ENCODE data around the gene TMEM225B. TPM values are rescaled to one million over a fixed set of nuclear protein-coding genes. Genes with fewer than 3 reads are reported as not detected.

Gene TMEM225B
- total RNA-seq, 1 experiment from 2014 or later, result 1.3 TPM

GRCh38 chr7:99559175-99559915 is 38.7 kb upstream of the TMEM225B start:
- no TSS peak for BruUV-seq (replicated peaks)
- no peak for TF ChIP-seq EZH2 (IDR thresholded peaks at IDR 0.05; ENCODE audit: borderline replicate concordance, low read depth, low read length, poor library complexity, severe bottlenecking)
- no peak for TF ChIP-seq CTCF (conservative IDR thresholded peaks at IDR 0.05; ENCODE audit: low read depth, low read length)
- ChIA-PET POLR2A (ENCODE audit: low non-redundant PET) (interaction anchor here (0.5 kb wide), 1 partner anchor 20 kb away, joined by 3 read pairs; no protein-coding TSS in a partner anchor), CTCF (no interaction called here)
- H3K27ac ChIP-seq (ENCODE audit: low read depth, low read length, poor library complexity, severe bottlenecking), result peak overlapping the region; percentile 97
- intact Hi-C loops (cut with micrococcal nuclease; ENCODE audit: unreplicated experiment), result no loop called here
- peak overlapping the region; percentile 98 for H3K4me3 ChIP-seq (ENCODE audit: low read depth, low read length, poor library complexity, severe bottlenecking)
- peak; percentile 36 for DNase-seq (ENCODE audit: low spot score)
- peaks cover 3% of the 10 kb centered on the region for H3K4me1 ChIP-seq (ENCODE audit: insufficient read depth, low read length, poor library complexity, severe bottlenecking)
- H3K9me3 ChIP-seq (ENCODE audit: low read depth, low read length, poor library complexity, severe bottlenecking), result no peaks in the 10 kb centered on the region
- no peaks in the 10 kb centered on the region for H3K27me3 ChIP-seq (replicated peaks; ENCODE audit: insufficient read depth, low read depth, low read length, poor library complexity)
- H3K36me3 ChIP-seq (ENCODE audit: insufficient read depth, low read length, poor library complexity, severe bottlenecking), result peaks cover 48% of the 10 kb centered on the region

DNA sequence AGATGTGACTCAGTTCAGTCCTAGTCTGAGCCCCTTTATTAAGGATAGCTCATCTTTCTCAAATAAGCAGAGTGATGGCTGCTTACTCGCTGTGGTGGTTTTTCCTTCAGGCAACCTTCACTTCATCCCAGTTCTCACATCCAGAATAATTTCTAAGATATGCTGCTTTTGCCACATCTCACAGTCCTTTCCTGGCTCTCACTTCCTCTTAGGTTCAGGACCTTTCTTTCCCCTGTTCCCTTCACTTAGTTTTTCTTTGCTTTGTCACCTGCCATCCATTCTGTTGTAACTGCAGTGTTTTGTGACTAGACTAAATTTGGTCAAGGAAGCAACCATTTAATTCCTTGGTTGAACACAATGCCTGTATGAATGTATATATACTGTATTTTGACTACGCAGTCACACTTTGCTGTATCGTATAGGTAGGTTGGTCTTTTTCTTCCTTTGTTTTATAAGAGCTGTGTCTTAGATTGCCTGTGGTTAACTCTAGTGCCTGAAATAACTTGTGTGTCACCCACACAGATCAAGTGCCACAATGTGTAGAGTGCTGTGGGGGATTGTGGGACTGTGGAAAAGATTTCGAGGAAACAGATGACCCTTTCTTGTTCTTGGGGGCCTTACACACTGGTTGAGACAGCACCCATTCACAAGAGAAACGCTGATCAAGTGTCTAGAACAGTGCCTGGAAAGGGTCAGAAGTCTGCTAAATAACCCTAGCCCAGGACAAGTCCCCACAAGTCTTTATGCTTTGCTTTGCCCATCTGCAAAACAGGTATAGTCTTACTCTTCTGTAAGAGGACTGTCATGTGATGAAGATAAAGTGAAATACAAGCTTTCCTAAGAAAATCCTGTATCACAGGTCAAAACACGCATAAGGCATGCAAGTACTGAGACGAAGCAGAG is 37.0 kb upstream of the TMEM225B start:
- no TSS peak for BruUV-seq (replicated peaks)
- CTCF ChIA-PET, result interaction anchor here (0.6 kb wide), 1 partner anchor 71 kb away, joined by 3 read pairs; no protein-coding TSS in a partner anchor
- peaks cover 61% of the 10 kb centered on the region for H3K36me3 ChIP-seq (ENCODE audit: insufficient read depth, low read length, poor library complexity, severe bottlenecking)
- TF ChIP-seq EZH2 (IDR thresholded peaks at IDR 0.05; ENCODE audit: borderline replicate concordance, low read depth, low read length, poor library complexity, severe bottlenecking) (no peak), CTCF (conservative IDR thresholded peaks at IDR 0.05; ENCODE audit: low read depth, low read length) (no peak)
- no peaks in the 10 kb centered on the region for H3K27me3 ChIP-seq (replicated peaks; ENCODE audit: insufficient read depth, low read depth, low read length, poor library complexity)
- H3K4me3 ChIP-seq (ENCODE audit: low read depth, low read length, poor library complexity, severe bottlenecking), result no peak overlapping the region
- H3K9me3 ChIP-seq (ENCODE audit: low read depth, low read length, poor library complexity, severe bottlenecking), result no peaks in the 10 kb centered on the region
- intact Hi-C loops (cut with micrococcal nuclease; ENCODE audit: unreplicated experiment), result no loop called here
- H3K4me1 ChIP-seq (ENCODE audit: insufficient read depth, low read length, poor library complexity, severe bottlenecking), result peaks cover 3% of the 10 kb centered on the region
- DNase-seq (ENCODE audit: low spot score), result no peak
- POLR2A ChIA-PET (ENCODE audit: low non-redundant PET), result no interaction called here
- H3K27ac ChIP-seq (ENCODE audit: low read depth, low read length, poor library complexity, severe bottlenecking), result no peak overlapping the region

GRCh38 chr7:99561737-99562051 is 36.4 kb upstream of the TMEM225B start:
- Histone ChIP-seq H3K4me3 (ENCODE audit: low read depth, low read length, poor library complexity, severe bottlenecking) (no peak overlapping the region), H3K27ac (ENCODE audit: low read depth, low read length, poor library complexity, severe bottlenecking) (no peak overlapping the region), H3K4me1 (ENCODE audit: insufficient read depth, low read length, poor library complexity, severe bottlenecking) (peaks cover 3% of the 10 kb centered on the region), H3K36me3 (ENCODE audit: insufficient read depth, low read length, poor library complexity, severe bottlenecking) (peaks cover 61% of the 10 kb centered on the region), H3K27me3 (replicated peaks; ENCODE audit: insufficient read depth, low read depth, low read length, poor library complexity) (no peaks in the 10 kb centered on the region), H3K9me3 (ENCODE audit: low read depth, low read length, poor library complexity, severe bottlenecking) (no peaks in the 10 kb centered on the region)
- ChIA-PET POLR2A (ENCODE audit: low non-redundant PET) (no interaction called here), CTCF (interaction anchor here (0.6 kb wide), 1 partner anchor 70 kb away, joined by 3 read pairs; no protein-coding TSS in a partner anchor)
- intact Hi-C loops (cut with micrococcal nuclease; ENCODE audit: unreplicated experiment), result no loop called here
- DNase-seq (ENCODE audit: low spot score), result no peak
- no peak for TF ChIP-seq CTCF (conservative IDR thresholded peaks at IDR 0.05; ENCODE audit: low read depth, low read length)
- TF ChIP-seq EZH2 (IDR thresholded peaks at IDR 0.05; ENCODE audit: borderline replicate concordance, low read depth, low read length, poor library complexity, severe bottlenecking), result no peak
- BruUV-seq (replicated peaks), result no TSS peak
